ENCODE data around the gene FAM20A.

DNA sequence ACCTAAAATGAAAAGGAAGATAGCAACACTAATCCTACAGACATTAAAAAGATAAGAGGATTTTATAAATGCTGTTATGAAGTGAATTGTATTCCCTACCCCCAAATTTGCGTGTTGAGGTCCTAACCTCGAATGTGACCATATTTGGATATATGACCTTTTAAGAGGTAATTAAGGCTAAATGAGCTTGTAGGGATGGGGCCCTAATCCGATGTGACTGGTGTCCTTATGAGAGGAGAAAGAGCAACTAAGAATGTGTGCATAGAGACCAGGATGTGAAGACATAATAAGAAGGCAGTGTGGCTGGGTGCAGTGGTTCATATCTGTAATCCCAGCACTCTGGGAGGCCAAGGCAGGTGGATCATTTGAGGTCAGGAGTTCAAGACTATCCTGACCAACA, 48.2 kb upstream of the FAM20A start:
- TF ChIP-seq, protein P1, sequence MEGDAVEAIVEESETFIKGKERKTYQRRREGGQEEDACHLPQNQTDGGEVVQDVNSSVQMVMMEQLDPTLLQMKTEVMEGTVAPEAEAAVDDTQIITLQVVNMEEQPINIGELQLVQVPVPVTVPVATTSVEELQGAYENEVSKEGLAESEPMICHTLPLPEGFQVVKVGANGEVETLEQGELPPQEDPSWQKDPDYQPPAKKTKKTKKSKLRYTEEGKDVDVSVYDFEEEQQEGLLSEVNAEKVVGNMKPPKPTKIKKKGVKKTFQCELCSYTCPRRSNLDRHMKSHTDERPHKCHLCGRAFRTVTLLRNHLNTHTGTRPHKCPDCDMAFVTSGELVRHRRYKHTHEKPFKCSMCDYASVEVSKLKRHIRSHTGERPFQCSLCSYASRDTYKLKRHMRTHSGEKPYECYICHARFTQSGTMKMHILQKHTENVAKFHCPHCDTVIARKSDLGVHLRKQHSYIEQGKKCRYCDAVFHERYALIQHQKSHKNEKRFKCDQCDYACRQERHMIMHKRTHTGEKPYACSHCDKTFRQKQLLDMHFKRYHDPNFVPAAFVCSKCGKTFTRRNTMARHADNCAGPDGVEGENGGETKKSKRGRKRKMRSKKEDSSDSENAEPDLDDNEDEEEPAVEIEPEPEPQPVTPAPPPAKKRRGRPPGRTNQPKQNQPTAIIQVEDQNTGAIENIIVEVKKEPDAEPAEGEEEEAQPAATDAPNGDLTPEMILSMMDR (IDR thresholded peaks at IDR 0.05), result no peak
- no peak for TF ChIP-seq POLR2A (IDR thresholded peaks at IDR 0.05)
